Stimulated activated CD8-positive, alpha-beta memory T cell treated with anti-CD3 and anti-CD28 coated beads, Interleukin-2, amount 100 ng/mL, for 1 hour (primary cell): ENCODE results near the gene QRFPR.
"Not testable (repeated sequence)": the region's sequence is repeated elsewhere in the genome, so short reads cannot be mapped to it uniquely, and the experiment has no call there.

ENCODE experiments used
- DNase-seq, 2 donors: peaks; one replicate each; pipeline ENCODE4 v3.0.0-alpha.2; 2020; ENCODE audit warnings: low read depth in 2 of 2

Gene QRFPR

GRCh38 chr4:121339824-121340223 lies 41.0 kb downstream of the QRFPR start:
- DNase-seq = no peak

DNA sequence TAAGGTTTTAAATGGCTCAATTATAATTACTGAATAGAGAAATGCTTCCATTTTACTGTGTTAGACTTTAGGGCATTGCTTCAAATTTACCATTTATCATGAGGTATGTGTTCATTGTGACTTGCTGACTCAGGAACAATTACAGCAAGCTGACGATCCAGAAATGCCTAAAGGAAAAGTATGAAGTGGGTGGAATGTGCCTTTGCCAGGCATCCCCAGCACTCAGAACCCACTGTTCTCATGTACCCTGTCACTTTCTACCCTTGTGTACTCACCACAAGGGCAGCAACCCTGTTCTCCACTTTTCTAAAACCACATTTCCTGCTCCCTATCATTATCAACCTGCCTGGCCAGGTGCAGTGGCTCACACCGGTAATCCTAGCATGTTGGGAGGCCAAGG lies 41.5 kb downstream of the QRFPR start:
- DNase-seq = no peak

GRCh38 chr4:121338518-121338917 lies 42.3 kb downstream of the QRFPR start:
- no peak for DNase-seq

DNA sequence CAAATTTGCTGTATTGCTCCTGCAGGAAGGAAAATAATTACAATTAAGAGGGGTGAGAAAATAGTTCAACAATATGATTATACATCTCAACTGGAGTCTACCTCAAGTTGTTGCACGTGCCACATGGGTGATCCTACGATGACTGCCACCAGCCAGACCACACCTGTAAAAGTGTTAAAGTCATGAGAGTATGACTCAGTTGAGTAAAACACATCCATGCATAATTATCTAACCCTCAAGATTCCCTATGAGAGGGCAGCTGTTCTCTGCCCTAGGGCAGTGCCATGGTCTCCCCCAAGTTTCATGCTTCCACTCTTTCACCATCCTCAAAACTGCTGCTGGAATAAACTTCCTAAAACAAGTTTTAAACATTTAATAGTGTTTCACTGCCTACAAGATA lies 44.1 kb downstream of the QRFPR start:
- DNase-seq = no peak

DNA sequence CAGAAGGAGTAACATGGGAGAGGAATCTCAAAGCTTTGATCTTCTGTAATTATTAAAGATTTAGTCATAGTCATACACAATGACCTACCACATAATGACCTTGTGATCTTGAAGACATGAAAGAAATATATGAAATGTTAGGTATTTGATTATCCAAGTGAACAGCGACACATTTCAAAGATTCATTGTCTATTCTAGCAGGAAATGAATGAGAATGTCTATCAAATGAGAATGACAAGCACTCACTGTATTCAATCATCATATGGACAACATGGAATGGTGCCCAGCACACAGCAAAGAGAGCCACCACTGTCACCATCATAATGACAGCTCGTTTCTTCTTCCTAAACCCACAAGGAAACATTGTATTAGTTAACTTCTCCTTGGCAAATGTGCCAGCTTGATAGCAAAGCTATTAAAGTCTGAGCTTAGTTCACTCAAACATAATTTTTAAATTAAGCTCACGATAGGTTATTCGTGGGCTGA lies 50.6 kb downstream of the QRFPR start:
- no peak for DNase-seq

GRCh38 chr4:121326597-121326996 lies 54.2 kb downstream of the QRFPR start:
- no peak for DNase-seq

DNA sequence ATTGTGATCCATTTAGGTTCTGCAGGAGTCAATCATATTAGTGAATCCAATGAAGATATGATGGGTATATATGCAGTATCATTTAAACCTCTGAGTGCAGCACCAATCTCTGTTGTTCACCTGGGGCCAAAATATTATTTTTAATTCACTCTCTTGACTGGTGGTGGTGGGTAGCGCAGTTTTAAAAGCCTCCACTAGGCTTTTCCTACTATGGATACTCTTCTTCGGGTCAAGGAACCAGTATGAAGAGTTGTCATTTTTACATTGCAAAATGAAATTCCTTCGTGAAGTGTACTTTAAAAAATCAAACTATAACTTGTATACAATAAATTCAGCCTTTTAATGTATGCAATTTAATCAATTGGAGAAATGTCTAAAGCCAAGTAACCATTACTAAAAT lies 56.5 kb downstream of the QRFPR start:
- no peak for DNase-seq

DNA sequence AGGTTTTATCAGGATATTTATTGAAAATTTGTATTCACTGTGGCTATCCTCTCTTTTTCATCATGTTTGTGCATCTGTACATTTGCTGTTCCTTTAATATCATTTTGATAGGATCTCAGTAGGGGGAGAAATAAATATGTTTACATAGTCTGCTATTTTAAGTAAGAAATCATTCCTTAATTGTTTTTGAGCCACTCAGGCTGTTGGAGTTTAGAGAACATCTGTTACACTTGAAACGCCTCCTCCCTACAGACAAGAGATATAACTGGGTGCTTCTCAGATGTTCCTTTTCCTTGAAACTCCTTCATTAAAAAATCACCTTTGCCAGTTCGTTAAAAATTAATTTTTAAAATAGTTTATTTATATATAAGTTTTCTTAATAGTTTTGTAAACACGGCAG lies 59.4 kb downstream of the QRFPR start:
- DNase-seq = no peak

DNA sequence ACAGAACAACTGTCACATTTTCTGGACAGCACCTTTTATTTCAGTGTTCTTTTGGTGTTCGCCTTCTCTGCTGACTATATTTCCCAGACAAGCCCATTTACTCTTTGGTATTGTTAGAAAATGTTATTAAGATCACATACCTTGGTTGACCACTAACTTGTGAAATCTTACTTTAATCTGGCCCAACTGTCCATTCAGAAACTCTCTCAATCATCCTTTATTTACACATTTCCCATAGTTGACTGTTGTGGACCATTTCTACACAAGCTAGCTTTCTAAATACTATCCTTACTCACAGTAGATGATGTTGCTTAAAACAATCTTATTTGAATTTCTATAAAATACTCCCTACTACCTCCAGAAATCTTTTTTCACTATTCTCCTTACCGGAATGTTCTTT lies 64.7 kb downstream of the QRFPR start:
- no peak for DNase-seq

DNA sequence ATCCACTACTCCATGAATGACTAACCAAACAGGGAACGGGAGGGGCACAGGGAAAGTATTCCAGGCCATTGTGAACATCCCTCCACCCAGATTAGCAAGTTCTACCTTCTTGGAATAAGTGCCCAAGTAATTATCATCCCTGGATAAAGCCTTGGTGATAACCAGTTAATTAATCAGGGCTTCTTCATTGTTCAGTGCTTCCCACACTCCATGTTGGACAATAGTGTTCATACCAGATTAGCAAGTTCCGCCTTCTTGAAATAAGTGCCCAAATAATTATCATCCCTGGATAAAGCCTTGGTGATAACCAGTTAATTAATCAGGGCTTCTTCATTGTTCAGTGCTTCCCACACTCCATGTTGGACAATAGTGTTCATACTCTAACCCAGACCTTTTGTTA lies 67.4 kb downstream of the QRFPR start:
- not testable (repeated sequence) for DNase-seq

GRCh38 chr4:121308828-121309227 lies 72.0 kb downstream of the QRFPR start:
- no peak for DNase-seq

DNA sequence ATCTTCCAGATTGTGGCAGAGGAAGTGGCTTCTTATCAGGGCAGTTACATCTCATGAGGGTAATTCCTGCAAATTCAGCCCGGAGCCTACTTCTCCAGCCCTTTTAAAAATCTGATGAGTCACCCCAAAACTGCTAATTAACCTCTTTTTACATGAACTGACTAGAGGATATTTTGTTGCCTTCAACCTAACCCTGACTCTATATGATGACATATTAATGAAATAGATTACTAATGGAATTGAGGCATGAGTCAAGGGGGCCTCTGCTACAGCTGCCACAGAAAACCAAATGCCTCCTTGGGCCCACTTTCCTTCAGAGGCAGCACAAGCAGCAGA lies 72.5 kb downstream of the QRFPR start:
- no peak for DNase-seq

DNA sequence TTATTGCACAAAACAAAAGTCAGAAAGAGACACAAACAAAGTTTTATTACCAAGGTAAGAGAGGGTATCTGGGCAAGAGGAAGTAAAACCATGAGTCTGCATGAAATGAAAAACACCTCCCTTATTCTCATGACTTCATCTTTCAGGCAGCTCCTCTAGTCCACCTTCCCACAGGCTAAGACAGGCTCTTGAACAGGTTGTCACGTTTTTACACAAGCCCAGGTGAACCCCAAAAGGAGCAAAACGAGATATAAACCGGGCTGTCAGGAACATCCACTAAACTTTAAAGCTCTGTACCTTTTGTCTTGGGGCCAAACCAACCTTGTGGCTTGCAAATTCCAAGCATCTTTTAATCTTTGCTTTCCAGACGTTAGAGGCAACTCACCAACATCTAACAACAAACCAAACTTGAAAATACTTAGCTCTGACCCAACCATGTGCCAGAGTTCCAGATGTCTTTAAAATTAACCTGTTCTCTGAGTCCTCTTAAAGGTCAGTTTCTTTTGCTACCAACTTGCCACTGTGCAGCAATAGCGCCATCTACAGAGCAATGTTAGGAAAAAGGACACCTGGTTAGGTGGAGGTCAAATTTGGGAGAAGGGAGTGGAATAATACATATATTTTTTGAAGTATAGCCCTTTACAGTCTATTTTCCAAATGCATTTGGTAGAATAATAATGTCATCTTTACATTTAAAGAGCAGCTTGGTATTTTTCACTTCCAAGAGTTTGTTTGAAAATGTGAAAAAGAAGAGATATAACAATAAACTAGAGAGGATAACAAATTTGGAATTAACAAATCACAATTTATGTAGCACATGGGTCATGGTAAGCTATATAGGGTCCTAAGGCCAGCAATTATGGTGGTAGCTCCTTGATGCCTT lies 73.1 kb downstream of the QRFPR start:
- DNase-seq = no peak

- no peak for DNase-seq
Observed at GRCh38 chr4:121306931-121307330, 73.9 kb downstream of the QRFPR start.

DNA sequence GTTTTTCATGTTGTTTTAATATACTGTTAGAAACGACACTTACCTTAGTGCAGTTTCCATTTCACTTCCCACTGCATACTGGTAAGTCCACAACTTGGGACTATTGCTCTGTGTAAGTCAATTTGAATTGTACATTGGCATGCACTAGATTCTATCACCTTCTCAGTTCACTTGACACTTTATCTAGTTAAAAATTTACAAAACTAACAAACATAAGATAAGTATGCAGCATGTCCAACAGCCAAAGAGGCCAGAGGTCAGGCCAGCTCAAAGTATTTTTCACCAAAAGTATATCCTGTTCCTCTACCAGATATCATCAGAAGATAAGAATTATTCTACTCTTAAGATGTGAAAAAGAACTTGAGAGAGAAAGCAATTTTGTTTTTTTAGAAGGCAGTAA lies 75.9 kb downstream of the QRFPR start:
- DNase-seq = no peak

DNA sequence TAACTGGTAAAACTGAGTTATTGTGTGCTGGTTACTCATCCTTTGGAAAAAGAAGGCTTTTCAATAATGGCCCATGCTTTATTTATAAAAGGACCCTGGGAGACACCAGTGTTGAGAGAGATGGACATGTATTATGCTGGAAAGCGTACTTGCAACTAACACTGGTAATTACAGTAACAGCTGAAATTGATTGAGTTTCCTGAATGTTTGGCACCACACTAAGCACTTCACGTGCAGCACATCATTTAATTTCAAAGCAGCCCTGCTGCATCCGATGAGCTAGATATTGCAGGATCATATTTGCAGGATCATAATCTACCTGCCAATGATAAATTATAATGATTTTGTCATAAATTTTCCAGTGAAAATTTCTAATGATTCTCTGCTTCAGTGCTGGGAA lies 81.5 kb downstream of the QRFPR start:
- DNase-seq = no peak

DNA sequence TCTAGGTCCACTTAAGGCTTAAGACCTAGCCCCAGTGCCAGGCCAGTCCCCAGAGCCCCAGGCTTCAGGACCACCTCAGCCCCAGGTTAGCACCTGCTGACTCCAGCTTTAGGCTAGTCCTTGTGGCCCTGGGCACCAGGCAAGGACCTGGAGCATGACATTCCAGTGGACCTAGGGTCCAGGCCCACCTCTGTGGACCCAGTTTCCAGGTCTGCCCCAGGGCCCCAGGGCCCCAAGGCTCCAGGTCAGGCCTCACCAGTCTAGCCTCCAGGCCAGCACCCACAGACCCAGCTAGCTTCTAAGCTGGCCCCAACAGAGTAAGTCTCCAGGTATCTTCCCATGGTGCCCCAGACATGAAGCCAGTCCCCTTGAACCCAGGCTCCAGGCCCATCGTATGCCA lies 97.5 kb downstream of the QRFPR start:
- no peak for DNase-seq

DNA sequence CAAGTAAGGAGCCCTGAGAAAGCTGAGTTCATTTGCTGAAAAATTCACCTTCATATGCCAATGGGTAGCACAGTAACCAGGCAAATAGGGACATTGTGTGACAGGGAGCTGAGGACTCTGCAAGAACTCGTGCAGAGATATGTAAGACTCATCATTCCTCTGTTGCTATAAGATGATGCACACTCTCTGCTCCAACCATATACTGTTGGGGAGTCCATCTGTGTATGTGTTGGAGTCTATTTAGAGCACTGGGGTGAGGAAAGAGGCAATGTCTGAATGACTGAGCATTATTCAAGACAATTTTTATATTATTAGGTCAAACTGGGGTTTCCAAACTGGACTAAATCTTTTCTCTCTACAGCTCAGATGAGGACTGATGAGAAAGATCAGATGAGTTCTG lies 100.4 kb downstream of the QRFPR start:
- no peak for DNase-seq

DNA sequence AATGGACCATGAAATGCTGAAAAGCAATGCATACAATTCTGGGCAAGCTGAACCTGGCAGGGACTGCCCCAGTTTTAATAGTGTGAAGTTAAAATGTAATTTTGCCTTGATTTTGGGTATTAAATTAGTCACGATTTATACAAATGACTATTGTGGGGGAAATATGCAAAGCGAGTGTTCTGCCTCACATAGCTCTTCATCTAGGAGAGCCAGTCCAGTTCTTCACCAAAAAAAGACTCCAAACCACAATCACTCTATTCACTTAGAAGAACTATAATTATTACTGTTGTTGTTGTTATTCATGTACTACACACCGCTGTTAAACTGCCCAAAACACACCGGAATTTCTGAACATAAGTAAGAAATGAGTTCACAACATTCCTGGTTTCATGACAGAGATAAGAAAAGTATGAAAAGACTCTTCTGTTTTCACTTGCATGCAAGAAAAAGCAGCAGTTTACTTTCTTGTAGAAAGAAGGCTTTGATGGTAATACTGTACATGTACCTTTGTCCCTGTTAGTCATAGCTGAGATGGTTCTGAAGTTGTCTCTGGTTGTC lies 101.9 kb downstream of the QRFPR start:
- no peak for DNase-seq
